Psoas muscle (tissue), 8 donors: Measurements from ENCODE around the gene GAST. TPM values are rescaled to one million over a fixed set of nuclear protein-coding genes. Genes with fewer than 3 reads are reported as not detected.

Source experiments
- ATAC-seq, 4 donors: fragments of 200-7000 bp; cut with Tn5 transposase; one replicate each; pipeline ENCODE4 v1.9.1; 2020; ENCODE audit warnings: moderate library complexity in 3 of 4, mild to moderate bottlenecking in 2 of 4
- DNase-seq, 2 donors: peaks; one replicate each; pipeline ENCODE4 v3.0.0-alpha.2; 2020
- H3K27ac ChIP-seq: fragments of 200-600 bp; one replicate; pipeline ENCODE4 v1.8.0; 2022
- H3K27me3 ChIP-seq, 3 donors: fragments of 200-600 bp in 1 of 3; one replicate each; pipeline versions ENCODE4 v1.6.1 to v1.8.0; 2013 to 2022; ENCODE audit warnings: low read length in 2 of 3, mild to moderate bottlenecking in 2 of 3, moderate library complexity in 1 of 3; ENCODE audit not compliant: insufficient read depth in 3 of 3
- H3K36me3 ChIP-seq, 2 donors: fragments of 200-600 bp in 1 of 2; one replicate each; pipeline versions ENCODE4 v1.6.1 to v1.8.0; 2013 to 2022; ENCODE audit warnings: low read depth in 1 of 2, mild to moderate bottlenecking in 1 of 2, moderate library complexity in 1 of 2; ENCODE audit not compliant: insufficient read depth in 1 of 2
- H3K4me1 ChIP-seq: fragments of 200-600 bp; one replicate; pipeline ENCODE4 v1.8.0; 2022
- H3K4me3 ChIP-seq: fragments of 200-600 bp; one replicate; pipeline ENCODE4 v1.8.0; 2022; ENCODE audit warnings: mild to moderate bottlenecking
- H3K9me3 ChIP-seq: fragments of 200-600 bp; one replicate; pipeline ENCODE4 v1.8.0; 2022
- WGBS, 3 donors: extraction: QIAGEN DNeasy Blood & Tissue Kit; methylation state at CpG; one replicate each; pipeline versions ENCODE4 v1.1.6 to v1.1.7; 2013; 5-methylcytosine and 5-hydroxymethylcytosine counted together
- intact Hi-C, 2 donors: fragments of 100-400 bp; cut with DNase I; formaldehyde crosslinking; loops; one replicate each; pipeline versions ENCODE4 v1.11.0 to v1.14.2; 2022
- polyA plus RNA-seq, 3 donors: library from polyadenylated mRNA; stranded (reverse); fragments of 200-250 nt; gene quantifications; one replicate each; pipeline ENCODE4 v1.2.3, GENCODE V29; 2013
- total RNA-seq, 4 donors: library from RNA; stranded (reverse); fragmentation: NEBNext Ultra II Directional in 2 of 4; extraction: Animal tissue kit (Norgen Biotek cat#: 25700) in 2 of 4; gene quantifications; one replicate each; pipeline versions ENCODE4 v1.2.1 to v1.2.4, GENCODE V29; 2021 to 2023
- TF ChIP-seq, protein P1 (sequence below): fragments of 200-600 bp; IDR thresholded peaks from one replicate; pipeline ENCODE4 v1.8.0; 2022; ENCODE audit warnings: antibody characterized with exemption
- donor health status: healthy with polysubstance abuse.
- donor health status: DM: no; HTN: no; CAD: no; lungs with moderate emphysema.
- donor health status: Bipolar disorder and iron deficiency.
- donor health status: healthy.
- donor health status: DM: yes; HTN: yes; CAD: no.
- donor health status: DM: no; HTN: no; CAD: no.
- donor health status: DM: no; HTN: no; CAD: no.
- donor health status: DM: yes; HTN: yes; CAD: no.

GAST gene
- total and polyA plus RNA-seq, 7 donors, result not detected

DNA sequence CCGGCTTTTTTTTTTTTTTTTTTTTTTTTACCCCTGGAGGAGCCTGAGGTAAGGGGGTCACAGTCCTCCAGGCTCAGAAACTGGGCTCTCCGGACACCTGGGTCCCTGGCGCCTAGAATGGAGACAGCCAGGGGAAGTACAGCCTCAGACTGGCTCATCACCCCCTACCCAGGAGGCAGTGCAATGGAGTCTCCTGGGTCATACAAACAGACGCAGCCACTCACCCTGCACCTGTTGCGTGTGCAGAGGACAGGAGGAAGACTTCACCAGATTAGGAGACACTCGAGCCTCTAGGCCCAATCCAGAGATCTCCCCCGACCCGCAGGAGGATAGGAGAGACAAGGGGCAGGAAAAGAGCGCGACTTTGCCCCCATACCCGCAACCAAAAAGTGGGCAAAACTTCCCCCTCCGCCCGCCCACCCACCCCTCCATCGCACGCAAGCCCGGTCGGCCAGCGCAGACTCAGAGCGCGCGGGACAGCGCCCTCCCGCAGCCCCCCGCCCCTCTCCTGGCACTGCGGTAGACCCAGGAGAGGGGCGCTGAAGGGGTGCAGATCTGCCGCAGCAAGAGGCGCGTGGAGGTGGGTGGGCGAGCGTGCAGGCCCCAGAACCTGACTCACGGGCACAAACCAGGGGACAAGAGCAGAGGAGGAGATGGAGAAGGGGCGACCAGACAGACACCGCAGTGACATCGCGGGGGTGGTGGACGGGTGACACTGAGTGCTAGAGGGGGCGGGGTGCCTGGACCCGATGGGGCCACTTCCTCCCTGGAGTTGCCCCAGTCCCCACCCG is 21.4 kb downstream of the GAST start:
- DNase-seq (no peak), ATAC-seq (peak in 1 of 4 donors; percentile 2)
- TF ChIP-seq, protein P1, sequence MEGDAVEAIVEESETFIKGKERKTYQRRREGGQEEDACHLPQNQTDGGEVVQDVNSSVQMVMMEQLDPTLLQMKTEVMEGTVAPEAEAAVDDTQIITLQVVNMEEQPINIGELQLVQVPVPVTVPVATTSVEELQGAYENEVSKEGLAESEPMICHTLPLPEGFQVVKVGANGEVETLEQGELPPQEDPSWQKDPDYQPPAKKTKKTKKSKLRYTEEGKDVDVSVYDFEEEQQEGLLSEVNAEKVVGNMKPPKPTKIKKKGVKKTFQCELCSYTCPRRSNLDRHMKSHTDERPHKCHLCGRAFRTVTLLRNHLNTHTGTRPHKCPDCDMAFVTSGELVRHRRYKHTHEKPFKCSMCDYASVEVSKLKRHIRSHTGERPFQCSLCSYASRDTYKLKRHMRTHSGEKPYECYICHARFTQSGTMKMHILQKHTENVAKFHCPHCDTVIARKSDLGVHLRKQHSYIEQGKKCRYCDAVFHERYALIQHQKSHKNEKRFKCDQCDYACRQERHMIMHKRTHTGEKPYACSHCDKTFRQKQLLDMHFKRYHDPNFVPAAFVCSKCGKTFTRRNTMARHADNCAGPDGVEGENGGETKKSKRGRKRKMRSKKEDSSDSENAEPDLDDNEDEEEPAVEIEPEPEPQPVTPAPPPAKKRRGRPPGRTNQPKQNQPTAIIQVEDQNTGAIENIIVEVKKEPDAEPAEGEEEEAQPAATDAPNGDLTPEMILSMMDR, result no peak
- 14 to 20% (median 15%) methylated on average over 31 to 40 of the region's 40 CpGs for WGBS, 3 donors
- Histone ChIP-seq H3K36me3 (no peaks in the 10 kb centered on the region), H3K4me3 (peak overlapping the region; percentile 65), H3K4me1 (peaks cover 19% of the 10 kb centered on the region), H3K27me3 (peaks cover 0 to 57% (median 10%) of the 10 kb centered on the region in 3 donors), H3K27ac (no peak overlapping the region), H3K9me3 (no peaks in the 10 kb centered on the region)
- intact Hi-C loops, result loop anchor here in 1 of 2 donors (10.0 kb wide), 1 partner anchor 151 kb away; no protein-coding TSS in a partner anchor

DNA sequence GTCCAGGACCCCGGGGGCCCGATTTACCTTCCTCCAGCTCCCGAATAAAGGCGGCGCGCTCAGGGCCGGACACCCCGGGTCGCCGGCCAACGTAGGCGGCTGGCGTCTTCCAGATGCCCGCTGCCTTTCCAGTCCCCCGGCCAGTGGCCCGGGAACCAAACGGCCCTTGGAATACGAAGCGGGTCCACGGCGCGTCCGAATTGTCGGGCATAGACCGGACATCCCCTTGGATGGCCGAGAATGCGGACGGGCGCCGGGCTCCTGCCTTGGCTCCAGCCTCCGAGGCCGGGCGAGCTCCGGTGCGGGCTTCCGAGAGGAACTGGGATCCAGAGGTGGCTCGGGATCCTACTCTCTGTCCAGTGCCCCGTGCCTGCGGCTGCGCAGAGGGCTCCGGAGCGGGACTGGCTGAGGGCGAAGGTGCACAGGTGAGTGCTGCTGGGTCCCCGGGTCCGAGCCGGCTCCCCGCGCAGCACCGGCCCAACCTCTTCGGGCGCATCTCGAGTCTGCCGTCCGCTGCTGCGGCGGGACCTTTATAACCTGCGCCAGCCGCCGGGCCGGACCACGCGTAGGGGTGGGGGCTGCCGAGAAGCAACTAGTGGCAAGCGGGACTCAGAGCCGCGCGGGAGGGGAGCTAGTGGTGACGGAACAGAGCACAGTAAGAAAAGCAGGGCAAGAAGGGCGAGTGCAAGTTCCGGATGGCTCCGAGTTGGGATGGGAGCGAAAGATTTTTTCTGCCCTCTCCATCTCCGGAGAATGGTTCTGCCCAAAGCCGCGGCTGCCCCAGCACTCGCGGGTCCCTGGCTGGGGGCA is 22.2 kb downstream of the GAST start, which contains the start of gene HAP1:
HAP1 (minus strand) TSS at position 505 of the 810 bp plus-strand sequence; CDS start at position 496, 9 bp downstream.
- TF ChIP-seq, protein P1, result no peak
- Histone ChIP-seq H3K27me3 (peaks cover 0 to 57% (median 10%) of the 10 kb centered on the region in 3 donors), H3K4me3 (peak within 1 kb of the TSS; percentile 65), H3K4me1 (peaks cover 19% of the 10 kb centered on the region), H3K36me3 (no peaks in the 10 kb centered on the region), H3K27ac (no peak within 1 kb of the TSS), H3K9me3 (no peaks in the 10 kb centered on the region)
- 0 to 1% (median 0%) methylated on average over 71 to 77 of the region's 77 CpGs for WGBS, 3 donors
- peak; percentile 16 to 32 (median 24) for ATAC-seq
- intact Hi-C loops, result loop anchor here in 1 of 2 donors (10.0 kb wide), 1 partner anchor 150 kb away; no protein-coding TSS in a partner anchor
- peak in 1 of 2 donors; percentile 27 for DNase-seq

GRCh38 chr17:41734949-41735313 is 22.8 kb downstream of the GAST start:
- H3K4me1 ChIP-seq, result peaks cover 19% of the 10 kb centered on the region
- peak in 2 of 4 donors; percentile 6 to 29 for ATAC-seq
- peak overlapping the region; percentile 65 for H3K4me3 ChIP-seq
- DNase-seq, result no peak
- peaks cover 0 to 57% (median 11%) of the 10 kb centered on the region in 3 donors for H3K27me3 ChIP-seq
- WGBS, 3 donors, result 2 to 3% (median 2%) methylated on average over 23 of the region's 23 CpGs
- no peaks in the 10 kb centered on the region for H3K9me3 ChIP-seq
- no peak overlapping the region for H3K27ac ChIP-seq
- TF ChIP-seq, protein P1, result no peak
- intact Hi-C loops, result loop anchor here in 1 of 2 donors (10.0 kb wide), 1 partner anchor 150 kb away; no protein-coding TSS in a partner anchor
- no peaks in the 10 kb centered on the region for H3K36me3 ChIP-seq

DNA sequence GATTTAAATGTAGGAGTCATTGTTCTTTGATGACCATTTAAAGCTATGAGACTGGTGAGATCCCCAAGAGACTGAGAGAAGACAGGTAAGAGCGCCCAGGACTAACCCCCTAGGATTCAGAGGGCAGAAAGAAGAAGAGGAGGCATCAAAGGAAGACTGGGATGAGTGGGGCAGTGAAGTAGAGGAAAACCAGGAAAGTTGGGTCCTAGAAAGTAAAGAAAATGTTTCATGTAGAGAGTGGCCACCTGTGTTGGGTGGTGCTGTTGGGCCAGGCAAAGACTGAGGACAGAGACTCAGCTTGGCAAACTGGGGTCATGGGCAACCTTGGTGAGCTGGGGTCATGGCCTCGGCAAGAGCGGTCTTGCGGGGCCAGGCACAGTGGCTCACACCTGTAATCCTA is 23.6 kb downstream of the GAST start:
- TF ChIP-seq, protein P1, result no peak
- ATAC-seq, result no peak
- Histone ChIP-seq H3K4me3 (no peak overlapping the region), H3K4me1 (peaks cover 19% of the 10 kb centered on the region), H3K36me3 (no peaks in the 10 kb centered on the region), H3K27me3 (peaks cover 0 to 57% (median 11%) of the 10 kb centered on the region in 3 donors), H3K27ac (no peak overlapping the region), H3K9me3 (no peaks in the 10 kb centered on the region)
- no peak for DNase-seq
- intact Hi-C loops, result loop anchor here in 1 of 2 donors (10.0 kb wide), 1 partner anchor 149 kb away; no protein-coding TSS in a partner anchor
- WGBS, 3 donors, result 84 to 92% (median 88%) methylated on average over 4 of the region's 4 CpGs
